Thyroid gland (tissue), 4 donors: ENCODE results near the gene TAF1A. TPM values are rescaled to one million over a fixed set of nuclear protein-coding genes. Genes with fewer than 3 reads are reported as not detected.

Experiments
- DNase-seq, 2 donors: peaks; one replicate each; pipeline ENCODE4 v3.0.0-alpha.2; 2019
- H3K27ac ChIP-seq, 3 donors: fragments of 200-600 bp; sonication (generic); 1 replicate in 2 of 3; 2 replicates in 1 of 3; pipeline ENCODE4 v1.5.1; 2016 to 2019; ENCODE audit warnings: mild to moderate bottlenecking in 1 of 3, moderate library complexity in 1 of 3
- H3K27me3 ChIP-seq: fragments of 200-600 bp; sonication (generic); one replicate; pipeline ENCODE4 v1.5.1; 2019
- H3K36me3 ChIP-seq, 2 donors: fragments of 200-600 bp; sonication (generic); one replicate each; pipeline ENCODE4 v1.5.1; 2016 to 2019
- H3K4me1 ChIP-seq, 2 donors: fragments of 200-600 bp; sonication (generic); one replicate each; pipeline ENCODE4 v1.5.1; 2017 to 2019
- H3K4me3 ChIP-seq, 3 donors: fragments of 200-600 bp; sonication (generic); replicated peaks in 1 of 3; 1 replicate in 2 of 3; 2 replicates in 1 of 3; pipeline ENCODE4 v1.5.1; 2016; ENCODE audit warnings: mild to moderate bottlenecking in 1 of 3
- H3K9me3 ChIP-seq: fragments of 200-600 bp; sonication (generic); one replicate; pipeline ENCODE4 v1.5.1; 2017
- CTCF ChIP-seq, 6 experiments: fragments of 200-600 bp in 3 of 6; fragments of 450-650 bp in 3 of 6; sonication (generic) in 3 of 6; IDR thresholded peaks; one replicate each; pipeline ENCODE4 v1.5.1; 2016 to 2019; ENCODE audit warnings: antibody characterized with exemption in 6 of 6, mild to moderate bottlenecking in 2 of 6, inconsistent platforms in 1 of 6, moderate library complexity in 1 of 6
- POLR2A ChIP-seq, 2 donors: fragments of 450-650 bp; IDR thresholded peaks; one replicate each; pipeline ENCODE4 v1.6.1; 2017; ENCODE audit warnings: antibody characterized with exemption in 2 of 2, mild to moderate bottlenecking in 2 of 2, moderate library complexity in 1 of 2
- WGBS, 2 donors: methylation state at CpG; one replicate each; pipeline ENCODE4 v1.1.5; 2017; 5-methylcytosine and 5-hydroxymethylcytosine counted together
- intact Hi-C: fragments of 100-400 bp; cut with DNase I; formaldehyde crosslinking; loops from one replicate; pipeline ENCODE4 v1.15.1; 2023
- total RNA-seq, 4 donors: library from RNA; depleted of rRNA; stranded (reverse); fragments of >200 nt; gene quantifications; one replicate each; pipeline ENCODE4 v1.2.3, GENCODE V29; 2016

The TAF1A gene
- total RNA-seq, 4 donors from 2014 or later, result 7.4 to 18.4 (median 15.0) TPM

GRCh38 chr1:222521299-222522104, 68.2 kb downstream of the TAF1A start:
- intact Hi-C loops, result no loop called here
- DNase-seq, result peak in 1 of 2 donors; percentile 36
- Histone ChIP-seq H3K27ac (no peak overlapping the region), H3K27me3 (no peaks in the 10 kb centered on the region), H3K9me3 (no peaks in the 10 kb centered on the region), H3K36me3 (no peaks in the 10 kb centered on the region), H3K4me3 (no peak overlapping the region), H3K4me1 (no peaks in the 10 kb centered on the region)
- 76 to 83% methylated on average over 7 of the region's 7 CpGs for WGBS, 2 donors
- no peak for TF ChIP-seq POLR2A (IDR thresholded peaks at IDR 0.05)
- TF ChIP-seq CTCF (IDR thresholded peaks at IDR 0.05), result no peak

Other genes with a start within 250 kb of the TAF1A start
- 1 to 10 TPM in 3 of 4 donors, under 1 TPM in 1; 0.78 to 4.3 (median 1.9) TPM for gene HHIPL2, start 41.8 kb downstream of the TAF1A start, total RNA-seq
- 10 to 100 TPM; 58.0 to 96.3 (median 70.0) TPM for gene MIA3, start 28.2 kb upstream of the TAF1A start, total RNA-seq
- gene AIDA, start 122.6 kb upstream of the TAF1A start, total RNA-seq, result 10 to 100 TPM; 48.2 to 61.9 (median 52.7) TPM
- 10 to 100 TPM; 48.8 to 95.3 (median 80.4) TPM for gene BROX, start 122.6 kb upstream of the TAF1A start, total RNA-seq
- gene FAM177B, start 147.3 kb upstream of the TAF1A start, total RNA-seq, result under 1 TPM in 1 of 4 donors, not detected in 3; 0.33 TPM
- gene DISP1, start 225.1 kb upstream of the TAF1A start, total RNA-seq, result 10 to 100 TPM; 11.5 to 21.4 (median 15.9) TPM